MCF 10A (cell line): Measurements from ENCODE around the gene NLRP13. TPM values are rescaled to one million over a fixed set of nuclear protein-coding genes. Genes with fewer than 3 reads are reported as not detected.

Source experiments
- Bru-seq: library from RNA; stranded (reverse); fragments of 400-500 nt; gene quantifications from one replicate; lab custom pipeline; 2021; lab: Mats Ljungman, UMichigan
- BruChase-seq, 2 experiments: library from RNA; stranded (reverse); fragments of 400-500 nt; gene quantifications; one replicate each; lab custom pipeline; 2021; lab: Mats Ljungman, UMichigan
- BruUV-seq: library from RNA; stranded (reverse); fragments of 400-500 nt; replicated peaks from 2 replicates; lab custom pipeline; 2021; lab: Mats Ljungman, UMichigan
- CTCF ChIA-PET: fragments of 300-600 bp; sonication (Branson Sonifier 250); formaldehyde crosslinking; extraction: SDS; loops from one replicate; lab custom pipeline; 2021; ENCODE audit warnings: antibody characterized with exemption, inconsistent platforms; lab: Yijun Ruan, JAX
- POLR2A ChIA-PET: fragments of 300-600, 350-650 bp; sonication (Branson Sonifier 250); formaldehyde crosslinking; extraction: SDS; loops from one replicate; lab custom pipeline; 2020; ENCODE audit warnings: antibody characterized with exemption, inconsistent platforms; lab: Yijun Ruan, JAX
- DNase-seq: peaks from one replicate; pipeline ENCODE4 v3.0.0-alpha.2; 2018; ENCODE audit not compliant: unreplicated experiment
- H3K27ac Mint-ChIP-seq: one replicate; pipeline ENCODE4 v1.8.0; 2022; ENCODE audit warnings: mild to moderate bottlenecking, low read depth, mixed read lengths; ENCODE audit not compliant: unreplicated experiment
- H3K27me3 Mint-ChIP-seq: one replicate; pipeline ENCODE4 v1.8.0; 2022; ENCODE audit warnings: mixed read lengths; ENCODE audit not compliant: insufficient read depth, unreplicated experiment
- H3K36me3 Mint-ChIP-seq: one replicate; pipeline ENCODE4 v1.8.0; 2022; ENCODE audit warnings: mild to moderate bottlenecking, moderate library complexity, mixed read lengths; ENCODE audit not compliant: insufficient read depth, unreplicated experiment
- H3K4me1 Mint-ChIP-seq: one replicate; pipeline ENCODE4 v1.8.0; 2022; ENCODE audit warnings: mixed read lengths; ENCODE audit not compliant: insufficient read depth, unreplicated experiment
- H3K4me3 Mint-ChIP-seq: one replicate; pipeline ENCODE4 v1.8.0; 2022; ENCODE audit warnings: mild to moderate bottlenecking, moderate library complexity, mixed read lengths; ENCODE audit not compliant: unreplicated experiment
- H3K9me3 Mint-ChIP-seq: one replicate; pipeline ENCODE4 v1.8.0; 2022; ENCODE audit warnings: mixed read lengths; ENCODE audit not compliant: unreplicated experiment
- intact Hi-C: fragments of 100-400 bp; cut with micrococcal nuclease; formaldehyde crosslinking; loops from 2 replicates; pipeline ENCODE4 v1.14.1; 2022
- long read RNA-seq: library from polyadenylated mRNA; stranded (forward); transcript quantifications from one replicate; pipeline ENCODE4 v2.0.0, GENCODE V29; 2022
- total RNA-seq: library from RNA; stranded (reverse); gene quantifications from 2 replicates; pipeline ENCODE4 v1.2.3, GENCODE V29; 2022
- TF ChIP-seq, protein P1 (sequence below): fragments of 200-600 bp; IDR thresholded peaks from one replicate; pipeline ENCODE4 v1.8.0; 2022; ENCODE audit warnings: antibody characterized with exemption, mild to moderate bottlenecking; ENCODE audit not compliant: unreplicated experiment

NLRP13 gene, protein sequence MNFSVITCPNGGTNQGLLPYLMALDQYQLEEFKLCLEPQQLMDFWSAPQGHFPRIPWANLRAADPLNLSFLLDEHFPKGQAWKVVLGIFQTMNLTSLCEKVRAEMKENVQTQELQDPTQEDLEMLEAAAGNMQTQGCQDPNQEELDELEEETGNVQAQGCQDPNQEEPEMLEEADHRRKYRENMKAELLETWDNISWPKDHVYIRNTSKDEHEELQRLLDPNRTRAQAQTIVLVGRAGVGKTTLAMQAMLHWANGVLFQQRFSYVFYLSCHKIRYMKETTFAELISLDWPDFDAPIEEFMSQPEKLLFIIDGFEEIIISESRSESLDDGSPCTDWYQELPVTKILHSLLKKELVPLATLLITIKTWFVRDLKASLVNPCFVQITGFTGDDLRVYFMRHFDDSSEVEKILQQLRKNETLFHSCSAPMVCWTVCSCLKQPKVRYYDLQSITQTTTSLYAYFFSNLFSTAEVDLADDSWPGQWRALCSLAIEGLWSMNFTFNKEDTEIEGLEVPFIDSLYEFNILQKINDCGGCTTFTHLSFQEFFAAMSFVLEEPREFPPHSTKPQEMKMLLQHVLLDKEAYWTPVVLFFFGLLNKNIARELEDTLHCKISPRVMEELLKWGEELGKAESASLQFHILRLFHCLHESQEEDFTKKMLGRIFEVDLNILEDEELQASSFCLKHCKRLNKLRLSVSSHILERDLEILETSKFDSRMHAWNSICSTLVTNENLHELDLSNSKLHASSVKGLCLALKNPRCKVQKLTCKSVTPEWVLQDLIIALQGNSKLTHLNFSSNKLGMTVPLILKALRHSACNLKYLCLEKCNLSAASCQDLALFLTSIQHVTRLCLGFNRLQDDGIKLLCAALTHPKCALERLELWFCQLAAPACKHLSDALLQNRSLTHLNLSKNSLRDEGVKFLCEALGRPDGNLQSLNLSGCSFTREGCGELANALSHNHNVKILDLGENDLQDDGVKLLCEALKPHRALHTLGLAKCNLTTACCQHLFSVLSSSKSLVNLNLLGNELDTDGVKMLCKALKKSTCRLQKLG
- not detected in 2 replicates for total RNA-seq
- not detected for Bru-seq, nascent RNA
- not detected for BruChase-seq, experiment 1, labeled RNA remaining after a 6-hour chase
- BruChase-seq, experiment 2, labeled RNA remaining after a 2-hour chase, result not detected
- long read RNA-seq, result 0 reads

DNA sequence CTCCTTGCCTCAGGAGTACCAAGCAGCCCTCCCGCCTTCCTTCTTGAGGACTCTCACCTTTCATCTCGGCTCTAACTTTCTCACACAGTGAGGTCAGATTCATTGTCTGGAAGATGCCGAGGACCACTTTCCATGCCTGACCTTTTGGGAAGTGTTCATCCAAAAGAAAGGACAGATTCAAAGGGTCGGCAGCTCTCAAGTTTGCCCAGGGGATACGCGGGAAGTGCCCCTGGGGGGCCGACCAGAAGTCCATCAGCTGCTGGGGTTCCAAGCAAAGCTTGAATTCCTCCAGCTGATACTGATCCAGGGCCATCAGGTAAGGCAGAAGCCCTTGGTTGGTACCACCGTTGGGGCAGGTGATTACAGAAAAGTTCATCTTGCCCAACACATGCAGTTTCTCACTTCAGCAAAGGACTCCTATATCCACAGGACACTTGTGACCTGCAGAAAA lies at the start of gene NLRP13:
TSS of gene NLRP13 (minus strand) at position 401 of the 451 bp plus-strand sequence. CDS start at position 376, 25 bp downstream.
- ChIA-PET CTCF (no interaction called here), POLR2A (no interaction called here)
- H3K9me3 Mint-ChIP-seq, result peaks cover 35% of the 10 kb centered on the region
- H3K4me3 Mint-ChIP-seq, result no peak within 1 kb of the TSS
- BruUV-seq, result no TSS peak
- DNase-seq, result no peak
- H3K27ac Mint-ChIP-seq, result no peak within 1 kb of the TSS
- H3K27me3 Mint-ChIP-seq, result no peaks in the 10 kb centered on the region
- TF ChIP-seq, protein P1, sequence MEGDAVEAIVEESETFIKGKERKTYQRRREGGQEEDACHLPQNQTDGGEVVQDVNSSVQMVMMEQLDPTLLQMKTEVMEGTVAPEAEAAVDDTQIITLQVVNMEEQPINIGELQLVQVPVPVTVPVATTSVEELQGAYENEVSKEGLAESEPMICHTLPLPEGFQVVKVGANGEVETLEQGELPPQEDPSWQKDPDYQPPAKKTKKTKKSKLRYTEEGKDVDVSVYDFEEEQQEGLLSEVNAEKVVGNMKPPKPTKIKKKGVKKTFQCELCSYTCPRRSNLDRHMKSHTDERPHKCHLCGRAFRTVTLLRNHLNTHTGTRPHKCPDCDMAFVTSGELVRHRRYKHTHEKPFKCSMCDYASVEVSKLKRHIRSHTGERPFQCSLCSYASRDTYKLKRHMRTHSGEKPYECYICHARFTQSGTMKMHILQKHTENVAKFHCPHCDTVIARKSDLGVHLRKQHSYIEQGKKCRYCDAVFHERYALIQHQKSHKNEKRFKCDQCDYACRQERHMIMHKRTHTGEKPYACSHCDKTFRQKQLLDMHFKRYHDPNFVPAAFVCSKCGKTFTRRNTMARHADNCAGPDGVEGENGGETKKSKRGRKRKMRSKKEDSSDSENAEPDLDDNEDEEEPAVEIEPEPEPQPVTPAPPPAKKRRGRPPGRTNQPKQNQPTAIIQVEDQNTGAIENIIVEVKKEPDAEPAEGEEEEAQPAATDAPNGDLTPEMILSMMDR, result no peak
- no peaks in the 10 kb centered on the region for H3K4me1 Mint-ChIP-seq
- H3K36me3 Mint-ChIP-seq, result peaks cover 1% of the 10 kb centered on the region
- intact Hi-C loops, result no loop called here

DNA sequence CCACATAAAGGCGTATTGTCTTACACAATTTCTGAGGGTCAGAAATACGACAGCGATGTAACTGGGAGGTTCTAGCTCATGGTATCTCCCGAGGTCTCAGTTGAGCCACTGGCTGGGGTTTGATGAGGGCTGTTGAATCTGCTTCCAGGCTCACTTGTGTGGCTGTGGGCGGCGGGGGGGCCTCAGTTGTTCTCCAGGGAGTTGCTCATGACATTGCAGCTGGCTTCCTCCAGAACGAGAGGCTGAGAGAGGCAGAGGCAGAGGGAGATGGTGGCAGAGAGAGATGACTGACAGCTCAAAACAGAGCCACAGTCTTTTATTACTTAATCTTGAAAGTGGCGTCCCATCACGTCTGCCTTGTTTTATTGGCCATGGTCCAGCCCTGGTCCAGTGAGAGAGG lies 48.3 kb upstream of the NLRP13 start:
- ChIA-PET POLR2A (no interaction called here), CTCF (no interaction called here)
- DNase-seq, result no peak
- Mint-ChIP-seq H3K4me3 (no peak overlapping the region), H3K27me3 (no peaks in the 10 kb centered on the region), H3K4me1 (no peaks in the 10 kb centered on the region), H3K36me3 (no peaks in the 10 kb centered on the region), H3K9me3 (peaks cover 29% of the 10 kb centered on the region), H3K27ac (no peak overlapping the region)
- no TSS peak for BruUV-seq
- TF ChIP-seq, protein P1, result no peak
- intact Hi-C loops, result no loop called here

DNA sequence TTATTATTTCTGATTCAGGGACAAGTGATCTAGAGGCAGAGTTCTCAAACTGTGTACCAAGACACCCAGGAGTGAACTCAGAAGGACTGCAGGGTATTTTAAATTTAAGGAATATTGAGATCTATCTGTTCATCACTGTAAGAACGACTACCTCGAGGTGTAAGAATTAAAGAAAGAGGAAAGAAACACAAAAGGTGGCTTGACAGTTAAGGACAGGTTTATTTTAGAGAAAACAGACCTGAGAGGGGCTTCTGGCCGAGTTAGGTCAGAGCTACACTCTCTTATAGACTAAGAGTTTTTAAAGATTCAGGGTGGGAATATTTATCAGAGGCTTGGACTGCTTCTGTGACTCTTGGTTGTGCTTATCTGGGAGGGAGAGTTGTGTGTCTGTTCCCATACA lies 41.8 kb upstream of the NLRP13 start:
- BruUV-seq, result no TSS peak
- Mint-ChIP-seq H3K27ac (no peak overlapping the region), H3K9me3 (peaks cover 47% of the 10 kb centered on the region), H3K36me3 (no peaks in the 10 kb centered on the region), H3K27me3 (no peaks in the 10 kb centered on the region), H3K4me1 (no peaks in the 10 kb centered on the region), H3K4me3 (no peak overlapping the region)
- ChIA-PET CTCF (no interaction called here), POLR2A (no interaction called here)
- TF ChIP-seq, protein P1, result no peak
- intact Hi-C loops, result no loop called here
- DNase-seq, result no peak
